ENCODE results near the gene EPM2AIP1. TPM values are rescaled to one million over a fixed set of nuclear protein-coding genes. Genes with fewer than 3 reads are reported as not detected.

EPM2AIP1 gene
- polyA plus RNA-seq, 1 of the 3 experiments (the other 2 are of a cell fraction), result 4.7 TPM

DNA sequence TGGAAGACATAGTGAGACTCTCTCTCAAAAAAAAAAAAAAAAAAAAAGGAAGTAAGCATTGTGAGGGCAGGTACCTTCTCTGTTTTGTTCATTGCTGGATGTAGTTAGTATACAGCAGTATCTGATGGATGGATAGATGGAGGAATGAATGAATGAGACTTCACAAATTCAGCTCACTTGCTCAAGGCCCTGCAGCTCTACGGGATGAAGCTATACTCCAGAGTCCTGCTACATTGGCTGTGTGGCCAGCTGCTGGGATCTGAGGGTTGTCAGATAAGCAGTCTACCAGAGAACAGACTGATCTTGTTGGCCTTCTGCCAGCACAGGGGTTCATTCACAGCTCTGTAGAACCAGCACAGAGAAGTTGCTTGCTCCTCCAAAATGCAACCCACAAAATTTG, 35.4 kb upstream of the EPM2AIP1 start:
- 80% methylated on average over 1 of the region's 1 CpG for WGBS (ENCODE audit: low lambda C conversion rate)
- H3K9ac ChIP-seq, result no peak overlapping the region
- no peaks in the 10 kb centered on the region for H3K79me2 ChIP-seq (ENCODE audit: insufficient read depth)
- TF ChIP-seq IRF3 (IDR thresholded peaks at IDR 0.05; ENCODE audit: low read depth, low read length) (no peak), SMC3 (IDR thresholded peaks at IDR 0.05; ENCODE audit: low read depth, low read length) (no peak), REST (IDR thresholded peaks at IDR 0.05; ENCODE audit: low read depth, low read length) (no peak), ELF1 (IDR thresholded peaks at IDR 0.05) (no peak), YY1 (IDR thresholded peaks at IDR 0.05; ENCODE audit: low read depth) (no peak), NFIC (IDR thresholded peaks at IDR 0.05; ENCODE audit: borderline replicate concordance) (no peak), USF2 (IDR thresholded peaks at IDR 0.05; ENCODE audit: borderline replicate concordance, low read depth, low read length) (no peak), PBX3 (IDR thresholded peaks at IDR 0.05) (no peak), SIN3A (IDR thresholded peaks at IDR 0.05; ENCODE audit: borderline replicate concordance, low read depth, low read length) (no peak), MXI1 (IDR thresholded peaks at IDR 0.05; ENCODE audit: low read depth, low read length) (no peak), CHD2 (IDR thresholded peaks at IDR 0.05; ENCODE audit: low read length, partially characterized antibody) (no peak), EP300 (IDR thresholded peaks at IDR 0.05; ENCODE audit: borderline replicate concordance in 1 of 2, low read depth in 1 of 2, low read length in 1 of 2) (no peak), TCF12 (IDR thresholded peaks at IDR 0.05) (no peak), FOXJ3 (CRISPR knock-in tag; IDR thresholded peaks at IDR 0.05) (no peak), GABPA (IDR thresholded peaks at IDR 0.05; ENCODE audit: low read depth) (no peak), RFX5 (IDR thresholded peaks at IDR 0.05; ENCODE audit: low read length) (no peak), NRF1 (IDR thresholded peaks at IDR 0.05; ENCODE audit: low read depth, low read length) (no peak)
- TF ChIP-seq, protein P1, sequence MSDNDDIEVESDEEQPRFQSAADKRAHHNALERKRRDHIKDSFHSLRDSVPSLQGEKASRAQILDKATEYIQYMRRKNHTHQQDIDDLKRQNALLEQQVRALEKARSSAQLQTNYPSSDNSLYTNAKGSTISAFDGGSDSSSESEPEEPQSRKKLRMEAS (IDR thresholded peaks at IDR 0.05; ENCODE audit: low read depth), result no peak
- TF ChIP-seq, protein P2, sequence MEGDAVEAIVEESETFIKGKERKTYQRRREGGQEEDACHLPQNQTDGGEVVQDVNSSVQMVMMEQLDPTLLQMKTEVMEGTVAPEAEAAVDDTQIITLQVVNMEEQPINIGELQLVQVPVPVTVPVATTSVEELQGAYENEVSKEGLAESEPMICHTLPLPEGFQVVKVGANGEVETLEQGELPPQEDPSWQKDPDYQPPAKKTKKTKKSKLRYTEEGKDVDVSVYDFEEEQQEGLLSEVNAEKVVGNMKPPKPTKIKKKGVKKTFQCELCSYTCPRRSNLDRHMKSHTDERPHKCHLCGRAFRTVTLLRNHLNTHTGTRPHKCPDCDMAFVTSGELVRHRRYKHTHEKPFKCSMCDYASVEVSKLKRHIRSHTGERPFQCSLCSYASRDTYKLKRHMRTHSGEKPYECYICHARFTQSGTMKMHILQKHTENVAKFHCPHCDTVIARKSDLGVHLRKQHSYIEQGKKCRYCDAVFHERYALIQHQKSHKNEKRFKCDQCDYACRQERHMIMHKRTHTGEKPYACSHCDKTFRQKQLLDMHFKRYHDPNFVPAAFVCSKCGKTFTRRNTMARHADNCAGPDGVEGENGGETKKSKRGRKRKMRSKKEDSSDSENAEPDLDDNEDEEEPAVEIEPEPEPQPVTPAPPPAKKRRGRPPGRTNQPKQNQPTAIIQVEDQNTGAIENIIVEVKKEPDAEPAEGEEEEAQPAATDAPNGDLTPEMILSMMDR (IDR thresholded peaks at IDR 0.05), result no peak
- CTCF ChIA-PET, result interaction anchor here (0.7 kb wide), 1 partner anchor 241 kb away, joined by 3 read pairs; no protein-coding TSS in a partner anchor
- H3K4me3 ChIP-seq (ENCODE audit: low read depth in 2 of 2, low read length in 1 of 2), result no peak overlapping the region
- no peak overlapping the region for H2AFZ ChIP-seq (ENCODE audit: low read depth)
- H3K36me3 ChIP-seq (replicated peaks in 1 of 2; ENCODE audit: control insufficient read depth in 1 of 2, insufficient read depth in 2 of 2, low read length in 1 of 2), result peaks cover 59 to 65% of the 10 kb centered on the region in 2 experiments
- no peaks in the 10 kb centered on the region for H3K27me3 ChIP-seq (ENCODE audit: insufficient read depth)
- no peaks in the 10 kb centered on the region for H3K9me3 ChIP-seq
- peak; percentile 26 for DNase-seq
- peaks cover 5% of the 10 kb centered on the region for H3F3A ChIP-seq (replicated peaks; ENCODE audit: insufficient read depth)
- H3K9me2 ChIP-seq, result no peaks in the 10 kb centered on the region
- H3K4me2 ChIP-seq, result no peak overlapping the region
- POLR2A ChIA-PET, result no interaction called here
- peaks cover 0 to 2% of the 10 kb centered on the region in 2 experiments; a peak in 1 of 4 replicates for H3K4me1 ChIP-seq (ENCODE audit: control insufficient read depth in 1 of 2, insufficient read depth in 2 of 2, low read depth in 1 of 2, low read length in 1 of 2)
- no peak overlapping the region; a peak in 1 of 4 replicates for H3K27ac ChIP-seq (ENCODE audit: low read depth in 2 of 2, low read length in 1 of 2)
- no peaks in the 10 kb centered on the region for H4K20me1 ChIP-seq (ENCODE audit: insufficient read depth)

Measured in SK-N-SH (cell line).